ENCODE data around the gene CERS6.
"Not testable (repeated sequence)": the region's sequence is repeated elsewhere in the genome, so short reads cannot be mapped to it uniquely, and the experiment has no call there.

Gene CERS6, protein sequence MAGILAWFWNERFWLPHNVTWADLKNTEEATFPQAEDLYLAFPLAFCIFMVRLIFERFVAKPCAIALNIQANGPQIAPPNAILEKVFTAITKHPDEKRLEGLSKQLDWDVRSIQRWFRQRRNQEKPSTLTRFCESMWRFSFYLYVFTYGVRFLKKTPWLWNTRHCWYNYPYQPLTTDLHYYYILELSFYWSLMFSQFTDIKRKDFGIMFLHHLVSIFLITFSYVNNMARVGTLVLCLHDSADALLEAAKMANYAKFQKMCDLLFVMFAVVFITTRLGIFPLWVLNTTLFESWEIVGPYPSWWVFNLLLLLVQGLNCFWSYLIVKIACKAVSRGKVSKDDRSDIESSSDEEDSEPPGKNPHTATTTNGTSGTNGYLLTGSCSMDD

DNA sequence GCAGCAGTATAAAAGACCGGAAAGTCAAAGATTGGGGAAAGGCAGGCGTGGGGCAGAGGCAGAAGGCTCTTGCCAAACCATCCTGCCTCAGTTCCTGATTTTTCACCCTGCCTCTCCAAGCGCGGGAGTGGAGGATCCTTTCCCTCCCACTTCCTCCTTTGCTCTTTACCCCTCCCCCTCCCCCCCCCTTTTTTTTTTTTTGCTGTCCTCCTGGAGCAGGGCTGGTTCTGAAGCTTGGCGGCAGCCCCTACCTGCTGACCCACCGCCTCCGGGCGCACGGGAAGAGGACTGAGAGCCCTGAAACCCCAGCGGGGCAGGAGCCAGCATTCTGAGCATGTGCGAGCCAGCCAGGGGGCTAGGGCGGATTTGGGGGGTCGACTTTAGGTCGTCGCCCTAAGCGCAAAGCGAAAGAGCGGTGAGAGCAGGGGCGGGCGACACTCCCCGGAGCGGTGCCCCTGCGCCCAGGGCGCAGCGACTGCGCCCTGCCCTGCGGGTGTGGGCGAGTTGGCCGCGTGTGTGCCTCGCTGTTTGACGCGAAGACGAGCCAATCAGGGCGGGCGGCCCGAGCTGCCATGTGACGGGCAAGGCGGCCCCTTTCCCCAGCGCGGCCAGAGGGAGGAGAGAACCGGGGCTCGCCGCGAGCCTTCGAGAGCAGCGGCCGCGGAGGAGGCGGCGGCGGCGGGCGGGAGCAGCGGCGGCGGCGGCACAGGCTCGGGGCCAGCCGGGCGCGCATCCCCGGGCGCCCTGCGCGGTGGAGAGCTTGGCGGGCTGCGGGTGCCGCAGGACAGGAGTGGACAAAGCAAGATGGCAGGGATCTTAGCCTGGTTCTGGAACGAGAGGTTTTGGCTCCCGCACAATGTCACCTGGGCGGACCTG, at the start of gene CERS6:
Gene CERS6, plus strand, starts transcription at position 628 of the 876 bp plus-strand sequence. Its CDS starts 177 bp downstream, at position 805.
- peak; percentile 85 to 86 for DNase-seq (ENCODE audit: low read depth in 2 of 2)

DNA sequence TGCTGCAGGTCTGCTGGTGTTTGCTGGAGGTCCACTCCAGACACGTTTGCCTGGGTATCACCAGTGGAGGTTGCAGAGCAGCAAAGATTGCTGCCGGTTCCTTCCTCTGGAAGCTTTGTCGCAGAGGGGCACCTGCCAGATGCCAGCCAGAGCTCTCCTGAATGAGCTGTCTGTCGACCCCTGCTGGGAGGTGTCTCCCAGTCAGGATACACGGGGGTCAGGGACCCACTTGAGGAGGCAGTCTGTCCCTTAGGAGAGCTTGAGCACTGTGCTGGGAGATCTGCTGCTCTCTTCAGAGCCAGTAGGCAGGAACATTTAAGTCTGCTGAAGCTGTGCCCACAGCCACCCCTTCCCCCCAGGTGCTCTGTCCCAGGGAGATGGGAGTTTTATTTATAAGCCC, 43.8 kb upstream of the CERS6 start:
- not testable (repeated sequence) for DNase-seq (ENCODE audit: low read depth in 2 of 2)

DNA sequence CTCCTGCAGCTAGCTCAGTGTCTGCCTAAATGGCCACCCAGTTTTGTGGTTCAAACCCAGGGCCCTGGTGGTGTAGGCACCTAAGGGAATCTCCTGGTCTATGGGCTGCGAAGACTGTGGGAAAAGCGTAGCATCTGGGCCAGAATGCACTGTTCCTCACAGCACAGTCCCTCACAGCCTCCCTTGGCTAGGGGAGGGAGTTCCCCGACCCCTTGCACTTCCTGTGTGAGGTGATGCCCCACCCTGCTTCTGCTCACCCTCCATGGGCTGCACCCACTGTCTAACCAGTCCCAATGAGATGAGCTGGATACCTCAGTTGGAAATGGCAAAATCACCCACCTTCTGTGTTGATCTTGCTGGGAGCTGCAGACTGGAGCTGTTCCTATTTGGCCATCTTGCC, 43.0 kb upstream of the CERS6 start:
- DNase-seq (ENCODE audit: low read depth in 2 of 2) = not testable (repeated sequence)

DNA sequence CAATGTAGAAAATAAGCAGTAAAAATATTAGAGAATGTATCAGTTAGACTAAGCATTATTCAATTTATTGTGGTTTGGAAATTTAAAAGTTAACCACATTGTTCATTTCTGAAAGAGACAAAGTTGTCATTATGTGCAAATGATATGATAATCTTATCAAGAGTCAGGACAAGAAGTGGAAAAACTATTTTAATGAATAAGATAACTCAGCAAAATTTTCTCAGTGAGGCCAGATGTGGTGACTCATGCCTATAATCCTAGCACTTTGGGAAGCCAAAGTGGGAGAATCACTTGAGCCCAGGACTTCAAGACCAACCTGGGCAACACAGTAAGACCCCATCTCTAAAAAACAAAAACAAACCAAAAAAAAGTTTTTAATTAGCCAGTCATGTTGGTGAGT, 39.5 kb upstream of the CERS6 start:
- DNase-seq (ENCODE audit: low read depth in 2 of 2) = no peak

DNA sequence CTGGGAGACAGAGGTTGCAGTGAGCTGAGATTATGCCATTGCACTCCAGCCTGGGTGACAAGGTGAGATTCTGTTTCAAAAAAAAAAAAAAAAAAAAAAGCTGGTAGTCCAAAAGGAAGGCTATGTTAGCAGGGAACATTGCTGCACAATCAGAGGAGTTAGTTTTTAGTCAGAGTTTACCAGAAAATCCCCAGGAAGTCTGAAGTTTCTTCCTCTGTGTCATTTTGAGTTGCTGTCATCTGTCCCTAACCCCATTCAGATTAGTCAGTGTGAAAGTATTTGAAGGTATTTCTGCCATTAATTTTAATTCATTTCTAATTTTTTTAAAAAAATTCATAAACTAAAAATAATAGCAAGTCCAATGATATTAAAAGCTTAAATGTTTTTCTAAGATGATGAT, 33.5 kb upstream of the CERS6 start:
- DNase-seq (ENCODE audit: low read depth in 2 of 2) = no peak

DNA sequence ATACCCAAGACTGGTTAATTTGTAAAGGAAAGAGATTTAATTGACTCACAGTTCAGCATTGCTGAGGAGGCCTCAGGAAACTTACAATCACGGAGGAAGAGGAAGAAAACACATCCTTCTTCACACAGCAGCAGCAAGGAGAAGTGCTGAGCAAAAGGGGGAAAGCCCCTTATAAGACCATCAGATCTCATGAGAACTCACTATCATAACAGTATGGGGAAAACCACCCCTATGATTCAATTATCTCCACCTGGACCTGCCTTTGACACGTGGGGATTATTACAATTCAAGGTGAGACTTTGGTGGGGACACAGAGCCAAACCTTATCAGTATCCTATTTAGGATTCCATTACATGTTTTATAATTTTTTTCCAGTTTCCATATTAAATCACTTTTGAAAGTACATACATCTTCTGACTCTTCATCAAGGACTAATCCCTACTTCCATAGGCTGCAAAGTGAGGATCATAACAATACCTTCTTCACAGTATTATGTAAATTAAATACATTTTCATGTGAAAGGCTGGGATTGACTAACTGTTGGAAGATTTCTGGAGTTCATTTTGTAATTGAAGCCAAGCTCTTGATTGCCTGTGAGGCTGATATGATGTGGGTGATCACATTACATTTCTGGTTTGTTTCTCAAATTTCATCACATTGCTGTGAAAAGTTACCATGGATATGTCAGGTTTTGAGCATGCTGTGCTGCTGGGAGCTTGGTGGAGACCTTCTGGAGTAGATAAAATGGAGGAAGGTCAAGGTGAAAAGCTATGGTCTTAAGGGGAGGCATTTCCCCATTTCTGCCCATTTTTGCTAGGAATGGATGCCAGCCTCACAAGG, 31.7 kb upstream of the CERS6 start:
- peak; percentile 31 to 32 for DNase-seq (ENCODE audit: low read depth in 2 of 2)

DNA sequence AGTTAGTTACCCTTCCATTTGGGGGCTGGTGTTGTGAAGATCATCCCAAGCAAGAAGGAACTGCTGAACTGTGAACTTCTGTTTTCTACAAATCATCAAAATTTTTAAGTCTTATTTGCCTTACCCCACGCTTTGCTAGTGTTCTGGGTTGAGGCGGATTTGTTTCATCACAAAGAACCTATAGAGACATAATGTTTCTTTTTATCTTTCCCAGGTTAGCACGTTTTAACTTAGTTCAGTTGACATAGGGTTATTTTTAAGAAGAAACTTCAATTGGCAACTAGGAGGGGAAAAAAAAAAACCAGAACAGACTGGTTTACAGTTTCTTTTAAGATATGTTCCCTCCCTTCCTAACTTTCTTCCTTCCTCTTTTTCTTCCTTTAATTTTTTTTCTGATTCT, 31.1 kb upstream of the CERS6 start:
- DNase-seq (ENCODE audit: low read depth in 2 of 2) = no peak

DNA sequence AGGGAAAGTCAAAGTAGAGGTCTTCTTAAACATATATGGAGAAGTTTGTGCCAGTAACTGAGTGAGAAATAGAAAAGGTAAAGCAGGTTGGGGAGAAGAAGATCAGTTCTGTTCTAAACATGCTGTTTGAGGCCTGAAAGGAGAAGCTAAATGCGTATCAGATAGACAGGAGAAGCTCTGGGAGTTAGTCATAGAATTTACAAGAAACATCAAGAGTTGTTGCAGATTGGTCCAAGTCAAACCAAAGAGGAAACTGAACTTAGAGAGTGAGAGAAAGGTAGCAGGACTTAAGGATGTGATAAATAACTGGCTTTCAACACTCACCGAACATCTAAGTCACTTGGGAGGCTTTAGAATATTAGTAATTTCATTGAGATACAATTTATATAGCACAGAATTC, 29.2 kb upstream of the CERS6 start:
- no peak for DNase-seq (ENCODE audit: low read depth in 2 of 2)

DNA sequence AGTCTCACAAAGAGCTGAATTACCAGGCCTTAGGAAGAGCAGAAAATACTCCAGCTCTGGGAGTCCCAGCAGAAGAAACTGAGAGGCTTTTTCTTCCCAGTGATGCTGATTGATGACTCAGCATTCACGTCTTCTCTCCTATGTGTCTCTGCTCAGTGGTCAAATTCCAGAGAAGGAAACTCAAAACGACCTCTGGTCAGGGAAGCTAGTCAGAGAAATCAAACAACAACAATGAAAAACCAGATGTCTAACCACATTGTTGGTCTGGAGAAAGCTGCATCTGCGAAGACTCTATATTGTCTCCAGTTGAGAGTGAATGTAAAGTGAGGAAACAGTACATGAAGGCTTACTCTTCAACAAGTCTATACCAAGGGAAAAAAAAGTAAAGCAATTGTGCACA, 28.6 kb upstream of the CERS6 start:
- peak; percentile 84 to 87 for DNase-seq (ENCODE audit: low read depth in 2 of 2)

DNA sequence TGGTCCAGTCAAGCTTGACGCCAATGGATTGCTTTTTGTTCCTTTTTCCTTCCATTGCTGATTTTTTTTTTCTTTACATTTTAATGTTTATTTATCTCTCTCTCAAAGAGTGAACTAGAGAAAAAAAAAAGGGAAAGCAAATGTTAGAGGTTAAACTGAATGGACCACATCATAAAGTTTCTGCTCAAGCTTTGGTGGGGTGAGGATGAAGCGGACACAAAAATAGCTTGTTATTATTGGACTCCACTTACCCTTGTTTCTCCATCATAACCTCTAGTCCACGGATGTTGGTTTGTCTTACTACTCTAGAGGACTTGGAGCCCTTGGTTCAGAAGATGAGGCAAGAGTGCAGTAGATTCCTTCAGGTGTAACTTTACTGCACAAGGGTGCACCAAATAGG, 27.6 kb upstream of the CERS6 start:
- no peak for DNase-seq (ENCODE audit: low read depth in 2 of 2)

DNA sequence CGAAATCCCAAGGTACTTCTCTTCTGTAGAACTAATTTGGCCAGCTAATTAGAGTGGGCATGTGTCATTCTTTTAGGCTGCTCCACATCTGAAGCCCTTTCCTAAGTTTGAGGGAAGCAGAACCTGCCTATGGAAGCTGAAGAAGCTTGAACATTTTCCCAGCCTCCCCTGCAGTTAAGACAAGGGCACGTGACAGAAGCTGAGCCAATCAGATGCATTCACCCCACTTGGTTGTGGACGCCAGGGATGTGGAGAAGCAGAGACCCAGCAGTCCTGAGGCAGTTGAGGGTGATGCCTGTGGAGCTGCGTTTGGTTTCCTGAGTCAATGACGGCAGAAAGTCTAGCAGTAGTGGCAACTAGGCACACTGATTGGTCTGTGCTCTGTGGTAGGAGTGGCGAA, 26.1 kb upstream of the CERS6 start:
- DNase-seq (ENCODE audit: low read depth in 2 of 2) = no peak

DNA sequence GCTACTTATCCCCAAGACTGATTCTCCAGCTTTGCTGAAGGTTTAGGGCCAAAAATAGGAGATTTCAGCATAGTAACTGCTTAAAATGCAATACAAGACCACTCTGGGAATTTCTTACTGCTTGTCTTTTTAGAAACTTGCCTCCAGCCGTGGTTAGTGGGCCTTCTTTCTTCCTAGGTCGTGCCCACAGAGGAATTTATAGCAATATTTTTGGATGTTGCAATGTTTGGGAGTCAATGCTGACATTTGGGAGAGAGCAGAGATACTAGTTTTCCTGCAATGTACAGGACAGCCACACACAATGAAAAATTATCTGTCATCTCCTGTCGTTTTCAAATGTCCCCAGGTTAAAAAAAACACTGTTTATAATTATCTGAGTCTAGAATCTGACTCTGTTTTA, 25.6 kb upstream of the CERS6 start:
- peak in 1 of 2 experiments; percentile 6 for DNase-seq (ENCODE audit: low read depth in 2 of 2)

DNA sequence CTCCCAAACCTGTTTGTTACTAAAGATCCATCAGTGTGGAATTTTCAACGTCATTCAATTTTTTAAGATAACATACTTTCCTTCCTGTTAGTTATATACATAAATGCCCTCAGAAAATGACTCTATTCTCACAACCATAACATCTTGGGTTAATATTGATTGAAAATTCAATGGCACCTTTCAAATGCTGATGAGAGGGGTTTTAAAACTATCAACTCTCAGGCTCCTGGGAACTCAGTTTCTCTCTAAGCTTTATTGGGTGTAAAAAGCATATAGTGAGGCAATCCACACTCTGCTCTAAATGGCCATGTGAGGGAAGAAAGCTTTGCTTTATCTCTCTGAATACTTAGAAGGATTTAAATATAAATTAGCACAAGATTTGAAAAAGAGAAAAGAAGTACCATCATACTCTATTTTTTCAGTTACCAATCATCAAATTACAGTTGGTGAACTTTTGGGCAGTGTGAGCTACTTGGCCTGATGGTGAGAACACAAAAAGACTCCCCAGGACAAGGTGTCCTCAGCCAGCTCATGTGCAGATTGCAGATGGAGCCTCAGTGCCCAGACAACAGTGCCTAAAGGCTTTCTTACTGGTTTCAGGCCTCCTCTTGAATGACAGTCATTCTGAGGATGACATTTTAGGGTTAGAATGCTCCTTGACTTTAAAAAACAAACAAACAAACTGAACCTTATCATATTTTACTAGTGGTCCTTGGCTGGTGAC, 24.6 kb upstream of the CERS6 start:
- DNase-seq (ENCODE audit: low read depth in 2 of 2) = no peak

DNA sequence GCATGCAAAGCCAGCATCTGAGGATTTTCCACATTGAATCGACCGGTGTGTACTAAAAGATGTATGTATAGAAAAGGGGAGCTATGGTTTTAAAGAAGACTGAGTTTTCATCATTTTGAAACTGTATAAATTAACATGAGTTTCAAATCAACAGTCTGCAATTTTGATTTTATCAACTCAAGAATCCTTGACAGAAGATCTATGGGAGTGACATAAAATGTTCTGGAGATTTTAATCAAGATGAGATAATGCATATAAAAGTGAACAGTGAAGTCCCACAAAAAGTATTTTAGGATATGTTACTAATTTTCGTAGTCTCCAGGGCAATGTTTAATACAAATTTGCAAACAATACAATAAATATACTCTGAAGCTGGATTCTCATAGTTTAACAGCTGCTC, 24.0 kb upstream of the CERS6 start:
- DNase-seq (ENCODE audit: low read depth in 2 of 2) = no peak

DNA sequence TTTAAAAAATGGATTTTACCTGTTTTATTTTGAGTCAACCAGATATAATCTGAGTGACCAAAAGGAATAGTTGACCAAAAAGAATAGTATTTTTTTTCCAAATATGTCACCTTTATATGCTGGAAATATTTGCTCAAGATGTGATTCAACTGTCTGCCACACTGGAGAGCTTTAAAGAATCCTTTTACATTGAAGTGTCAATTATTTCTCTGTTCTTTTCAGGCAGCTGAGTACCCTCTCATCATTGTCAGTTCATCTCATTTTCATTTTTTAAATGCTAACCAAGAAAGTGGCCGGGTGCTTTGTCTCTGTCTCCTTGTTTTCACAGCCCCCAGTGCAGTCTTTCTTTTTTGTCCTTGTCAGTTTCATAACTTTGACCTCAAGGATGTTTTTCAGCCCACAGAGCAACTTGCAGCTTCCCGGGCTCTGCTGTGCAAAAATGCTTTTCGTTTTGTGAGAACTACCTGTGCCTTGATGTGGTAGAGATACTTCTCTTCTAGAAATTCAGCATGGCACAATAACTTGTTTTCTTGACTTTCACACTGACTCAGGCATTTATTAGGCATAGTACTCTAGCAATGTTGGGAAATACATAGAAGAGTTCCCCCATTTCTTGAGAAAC, 23.4 kb upstream of the CERS6 start:
- DNase-seq (ENCODE audit: low read depth in 2 of 2) = no peak

DNA sequence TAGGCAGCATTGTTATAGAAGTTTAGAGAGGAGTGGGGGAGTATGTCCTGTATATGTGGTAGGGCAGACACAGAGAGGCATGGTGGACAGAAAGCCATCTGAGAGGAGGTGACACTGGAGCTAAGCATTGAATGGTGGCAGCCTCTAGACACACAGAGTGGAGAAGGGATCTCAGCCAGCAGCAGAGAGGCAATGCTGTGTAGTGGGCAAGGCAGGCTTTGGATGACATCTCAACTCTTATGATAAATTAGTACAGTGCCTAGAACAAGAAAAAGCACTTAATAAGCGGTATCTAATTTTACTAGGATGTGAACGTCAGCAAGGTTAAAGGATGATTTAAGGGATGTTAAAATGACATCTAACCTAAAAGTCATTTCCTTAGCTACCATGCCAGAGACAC, 22.5 kb upstream of the CERS6 start:
- no peak for DNase-seq (ENCODE audit: low read depth in 2 of 2)

DNA sequence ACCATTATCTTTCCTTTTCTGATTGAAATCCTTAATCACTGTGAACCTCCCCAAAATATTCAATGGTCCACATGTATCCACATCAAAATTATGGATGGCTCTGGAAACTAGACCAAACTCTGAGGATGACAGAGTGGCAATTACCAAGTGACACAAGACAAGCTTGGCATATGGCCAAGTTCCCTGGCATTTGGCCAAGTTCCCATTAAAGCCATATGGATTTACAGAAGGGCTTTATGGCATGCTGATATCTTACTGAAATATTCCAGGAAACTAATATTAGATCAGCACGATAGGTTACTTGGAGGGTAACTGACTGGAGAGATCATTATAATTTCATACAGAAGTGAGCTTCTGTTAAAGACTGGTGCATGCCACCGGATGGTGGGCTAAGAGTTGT, 21.9 kb upstream of the CERS6 start:
- DNase-seq (ENCODE audit: low read depth in 2 of 2) = no peak

DNA sequence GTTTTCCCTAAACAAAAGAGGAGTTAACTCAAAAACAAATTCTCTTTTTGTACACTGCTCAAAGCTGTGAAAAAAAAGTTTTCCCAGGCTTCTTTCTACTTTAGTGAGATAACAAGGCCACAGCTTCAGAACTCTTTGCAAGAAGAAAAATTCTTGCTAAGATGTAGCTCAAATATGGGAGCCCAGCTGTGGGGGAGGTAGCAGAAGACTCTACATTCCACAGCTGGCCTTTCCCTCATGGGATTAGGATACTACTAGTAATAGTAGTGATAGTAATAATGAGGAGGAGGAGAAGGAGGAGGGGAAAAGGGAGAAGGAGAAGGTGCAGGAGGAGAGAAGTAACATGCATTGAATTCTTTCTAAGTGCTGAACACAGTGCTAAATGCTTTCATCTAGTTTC, 19.2 kb upstream of the CERS6 start:
- no peak for DNase-seq (ENCODE audit: low read depth in 2 of 2)

DNA sequence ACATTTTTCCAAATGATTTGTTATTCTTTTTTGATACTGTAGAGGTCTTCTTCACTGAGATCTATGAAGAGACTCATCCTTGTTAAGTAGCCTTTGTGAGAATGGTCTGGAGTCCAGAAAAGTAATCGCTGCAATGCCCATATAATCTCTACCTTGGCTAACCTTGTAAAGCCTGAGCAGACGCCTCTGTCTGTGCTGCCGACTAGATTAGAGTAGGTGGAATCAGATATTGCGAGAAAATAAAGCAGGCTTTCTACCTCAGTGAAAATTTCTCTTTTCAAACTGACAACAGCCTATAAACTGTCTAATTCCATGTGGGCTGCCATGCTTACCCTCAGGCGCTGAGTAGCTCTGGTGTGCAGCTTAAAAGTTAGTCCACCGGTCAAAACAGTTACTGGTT, 17.5 kb upstream of the CERS6 start:
- DNase-seq (ENCODE audit: low read depth in 2 of 2) = no peak

DNA sequence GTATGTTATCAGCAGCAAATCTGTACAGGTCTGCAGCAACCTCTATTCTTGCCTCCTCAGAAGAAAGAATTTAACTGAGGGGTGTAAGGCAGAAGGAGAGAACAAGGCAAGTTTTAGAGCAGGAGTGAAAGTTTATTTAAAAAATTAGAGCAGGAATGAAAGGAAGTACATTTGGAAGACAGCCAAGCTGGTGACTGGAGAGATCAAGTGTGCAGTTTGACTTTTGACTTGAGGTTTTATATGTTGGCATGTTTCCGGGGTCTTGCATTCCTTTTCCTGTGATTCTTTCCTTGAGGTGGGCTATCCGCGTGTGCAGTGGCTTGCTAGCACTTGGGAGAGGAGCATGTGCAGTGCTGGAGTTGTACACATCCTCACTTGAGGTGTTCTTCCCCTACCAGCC, 16.5 kb upstream of the CERS6 start:
- DNase-seq (ENCODE audit: low read depth in 2 of 2) = no peak
